Epithelial cell of proximal tubule (primary cell): ENCODE measurements around the gene SLC25A22. TPM values are rescaled to one million over a fixed set of nuclear protein-coding genes. Genes with fewer than 3 reads are reported as not detected.

ENCODE experiments used
- DNase-seq: peaks from one replicate; pipeline ENCODE4 v3.0.0-alpha.2; 2011; ENCODE audit warnings: low read depth
- H3K4me3 ChIP-seq: 2 replicates; pipeline ENCODE4 v1.5.1; 2011; ENCODE audit warnings: low read depth, mild to moderate bottlenecking, low read length
- CTCF ChIP-seq: conservative IDR thresholded peaks from 2 replicates; pipeline ENCODE4 v1.5.1; 2012; ENCODE audit warnings: low read depth, mild to moderate bottlenecking, low read length
- total RNA-seq: library from RNA; depleted of rRNA; stranded (reverse); fragments of >200 nt; gene quantifications from 2 replicates; pipeline ENCODE4 v1.2.3, GENCODE V29; 2015

SLC25A22 gene
- total RNA-seq, 1 donor from 2014 or later, result 20.1 TPM

GRCh38 chr11:829847-830294, 31.8 kb upstream of the SLC25A22 start:
- DNase-seq, result no peak
- H3K4me3 ChIP-seq, result peak overlapping the region; percentile 53

GRCh38 chr11:829176-829846, 31.2 kb upstream of the SLC25A22 start:
- H3K4me3 ChIP-seq, result peak overlapping the region; percentile 53
- no peak for TF ChIP-seq CTCF
- DNase-seq, result no peak

More at GRCh38 chr11:829847-830294, 31.8 kb upstream of the SLC25A22 start:
- no peak for TF ChIP-seq CTCF

- TF ChIP-seq CTCF, result no peak
- no peak overlapping the region for H3K4me3 ChIP-seq
- DNase-seq, result no peak
These were observed 30.6 kb upstream of the SLC25A22 start for GRCh38 chr11:828506-829175.

GRCh38 chr11:827897-828192, 29.8 kb upstream of the SLC25A22 start, which contains the start of gene CRACR2B:
TSS of gene CRACR2B (plus strand) at chr11:827919. CDS start at chr11:828608, 689 bp downstream.
- H3K4me3 ChIP-seq, result peak within 1 kb of the TSS; percentile 48

GRCh38 chr11:827146-827896, 29.2 kb upstream of the SLC25A22 start:
- TF ChIP-seq CTCF, result no peak
- peak overlapping the region; percentile 48 for H3K4me3 ChIP-seq
- no peak for DNase-seq

More at GRCh38 chr11:827897-828192, 29.8 kb upstream of the SLC25A22 start, which contains the start of gene CRACR2B:
- DNase-seq, result no peak
- no peak for TF ChIP-seq CTCF

GRCh38 chr11:826836-827145, 28.7 kb upstream of the SLC25A22 start:
- no peak for TF ChIP-seq CTCF
- DNase-seq, result no peak
- peak overlapping the region; percentile 48 for H3K4me3 ChIP-seq
